HUDEP-2 (cell line): Measurements from ENCODE around the gene FOXP1.

Experiments used
- DNase-seq, 76 experiments: peaks; one replicate each; lab custom pipeline; 2025; ENCODE audit not compliant: unreplicated experiment in 76 of 76; lab: John Stamatoyannopoulos, UW

The FOXP1 gene

GRCh38 chr3:71587958-71588357, 4.4 kb upstream of the FOXP1 start:
- DNase-seq = no peak

GRCh38 chr3:71586810-71587242, 3.3 kb upstream of the FOXP1 start:
- no peak for DNase-seq

- DNase-seq = peak in 2 of 76 experiments; percentile 4 to 29
Observed at GRCh38 chr3:71585887-71586809, 2.6 kb upstream of the FOXP1 start.

- DNase-seq = peak in 6 of 76 experiments; percentile 6 to 20 (median 19)
Observed at GRCh38 chr3:71585131-71585530, 1.6 kb upstream of the FOXP1 start.

- peak in 18 of 76 experiments; percentile 5 to 44 (median 19) for DNase-seq
Observed at GRCh38 chr3:71584394-71585011, 975 bp upstream of the FOXP1 start.

DNA sequence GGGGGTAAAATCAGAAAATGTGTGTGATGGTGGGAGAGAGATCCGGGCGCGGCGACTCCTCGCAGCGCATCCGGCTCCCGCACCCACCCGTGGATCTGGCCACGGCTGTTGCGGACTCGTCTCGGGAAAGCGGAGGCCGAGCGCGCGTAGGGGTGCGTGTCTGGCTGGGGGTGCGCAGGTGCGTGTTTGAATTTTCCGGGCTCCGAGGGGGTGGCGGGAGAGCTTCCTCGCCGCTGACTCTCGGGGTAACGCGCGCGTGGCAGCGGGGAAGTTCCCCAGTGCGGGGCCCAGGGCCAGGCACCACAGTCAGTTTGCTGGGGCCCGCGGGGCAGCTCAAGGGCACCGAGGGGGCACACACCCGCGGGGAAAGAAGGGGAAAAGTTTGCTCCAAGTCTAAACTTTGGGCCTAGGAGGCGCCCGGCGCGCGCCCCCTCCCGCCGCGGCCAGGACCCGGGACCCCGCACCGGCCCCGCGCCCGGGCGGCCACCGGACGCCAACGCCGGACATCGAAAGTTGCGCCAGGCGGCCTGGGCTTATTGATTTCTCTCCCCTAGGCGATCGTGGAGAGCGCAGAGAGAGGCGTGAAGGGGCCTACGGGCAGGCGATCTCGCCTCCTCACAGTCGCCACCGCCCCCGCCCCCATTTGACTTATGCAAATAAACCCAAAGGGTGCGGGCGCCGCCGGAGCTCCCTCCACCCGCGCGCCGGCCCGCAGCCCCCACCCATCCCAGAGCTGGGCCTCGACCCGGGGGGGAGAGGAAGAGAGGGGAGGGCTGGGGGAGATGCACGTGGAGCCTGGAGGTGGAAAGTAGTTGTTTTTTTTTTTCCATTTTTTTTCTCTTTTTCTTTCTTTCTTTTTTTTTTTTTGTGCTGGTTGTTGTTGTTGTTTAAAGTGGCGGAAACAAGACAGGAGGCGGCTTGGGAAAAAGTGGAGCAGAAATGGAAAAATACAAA, 639 bp downstream of the FOXP1 start:
- DNase-seq = peak in 31 of 76 experiments; percentile 2 to 52 (median 23)

GRCh38 chr3:71582036-71582611, 1.4 kb downstream of the FOXP1 start:
- DNase-seq = peak in 3 of 76 experiments; percentile 3 to 11 (median 7)

DNA sequence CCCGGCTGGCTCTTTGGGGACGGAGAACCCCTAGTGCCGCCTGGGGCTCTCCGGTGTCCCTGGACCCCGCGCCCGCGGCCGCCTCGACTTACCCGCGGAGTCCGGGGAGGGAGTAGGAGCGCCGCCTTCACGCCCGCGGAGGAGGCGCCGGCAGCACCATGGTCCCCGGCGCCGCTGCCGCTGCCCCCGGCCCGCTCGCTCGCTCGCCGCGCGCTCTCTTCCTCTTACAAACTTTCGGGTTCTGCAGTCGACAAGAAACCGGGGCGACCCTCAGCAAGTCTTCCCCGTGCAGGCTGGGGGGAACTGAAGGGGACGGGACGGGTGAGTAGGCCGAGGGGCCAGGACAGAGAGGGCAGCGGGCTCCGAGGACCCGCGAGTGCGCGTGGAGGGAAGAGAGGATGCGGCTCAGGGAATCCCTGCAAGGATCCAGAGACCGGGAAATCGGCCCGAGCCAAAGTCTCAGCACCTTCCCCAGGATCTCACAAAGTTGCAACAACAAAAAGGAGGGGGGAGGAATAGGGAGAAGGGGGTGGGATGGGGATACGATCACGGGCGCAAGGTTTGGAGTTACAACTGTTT, 2.0 kb downstream of the FOXP1 start:
- DNase-seq = no peak

GRCh38 chr3:71580636-71581456, 2.7 kb downstream of the FOXP1 start:
- no peak for DNase-seq

DNA sequence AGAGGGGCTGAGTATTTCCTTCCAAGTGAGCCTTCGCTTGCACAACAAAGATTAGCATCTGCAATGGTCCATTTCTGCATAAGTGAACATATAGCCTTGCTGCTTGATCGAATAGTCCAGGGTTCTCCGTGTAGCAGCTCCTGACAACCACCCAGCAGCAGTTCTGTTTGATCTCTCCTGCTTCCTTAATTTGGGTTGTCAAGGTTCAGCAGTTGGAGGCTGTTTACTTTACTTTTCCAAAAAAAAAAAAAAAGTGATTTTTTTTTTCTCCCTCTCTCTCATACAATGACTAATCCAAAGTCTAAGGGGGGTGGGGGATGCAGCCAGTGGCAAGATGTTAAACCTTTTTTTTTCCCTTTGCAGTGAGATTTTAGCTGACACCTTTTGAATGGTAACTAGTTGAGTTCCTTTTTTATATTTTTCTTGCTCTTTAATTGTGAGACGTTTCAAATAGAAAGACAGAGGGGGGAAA, 3.6 kb downstream of the FOXP1 start:
- no peak for DNase-seq

- no peak for DNase-seq
Observed at GRCh38 chr3:71579326-71579934, 4.1 kb downstream of the FOXP1 start.

DNA sequence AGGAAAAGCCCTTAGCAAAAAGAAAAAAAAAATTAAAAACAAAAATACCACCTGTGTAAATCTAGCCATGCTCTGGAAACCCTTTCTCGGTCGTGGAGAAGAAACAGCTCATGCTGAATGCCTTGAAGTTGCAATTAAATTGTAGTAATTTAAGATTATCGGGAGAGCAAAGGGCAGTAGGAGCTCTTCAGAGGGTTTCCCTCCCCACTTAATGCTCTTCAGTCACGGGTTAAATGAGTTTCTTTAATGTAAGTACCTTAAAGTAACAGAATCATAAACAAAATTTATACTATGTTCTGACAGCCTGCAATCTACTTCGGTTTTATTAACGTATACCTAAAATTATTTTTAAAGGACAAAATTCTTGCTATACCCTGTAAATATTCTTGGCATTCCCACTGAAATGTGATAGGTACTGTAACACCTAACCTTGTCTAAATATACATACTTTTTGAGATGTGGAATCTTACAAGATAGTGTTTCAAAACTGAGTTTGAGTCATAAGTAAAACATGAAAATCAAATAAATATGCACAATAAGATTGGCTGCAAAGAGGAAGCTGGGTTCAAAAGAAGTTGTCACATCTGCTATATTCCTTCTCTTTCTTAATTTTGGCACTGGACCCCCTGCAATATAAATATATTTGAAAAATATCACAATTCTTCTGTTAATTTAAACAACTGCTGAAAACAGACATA, 5.3 kb downstream of the FOXP1 start:
- no peak for DNase-seq

GRCh38 chr3:71577011-71577410, 6.5 kb downstream of the FOXP1 start:
- DNase-seq = no peak

DNA sequence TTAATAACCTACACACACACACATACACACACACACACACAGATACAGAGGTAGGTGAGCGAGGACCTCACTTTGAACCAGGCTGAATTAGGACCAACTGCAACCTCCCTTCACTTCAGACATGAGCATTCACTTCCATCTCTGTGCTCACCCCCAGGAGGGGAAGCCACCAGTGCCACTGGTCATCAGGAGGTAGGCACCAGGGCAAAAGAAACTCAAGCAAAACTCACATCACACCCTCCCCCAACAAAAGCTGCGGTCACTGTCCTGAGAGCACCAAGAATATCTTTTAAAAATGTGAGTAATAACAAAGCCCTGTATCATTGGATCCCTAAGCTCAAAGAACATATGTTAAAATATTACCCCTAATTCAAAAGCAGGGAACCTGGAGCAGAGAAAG, 8.1 kb downstream of the FOXP1 start:
- DNase-seq = no peak

- no peak for DNase-seq
Observed at GRCh38 chr3:71573181-71573580, 10.3 kb downstream of the FOXP1 start.

DNA sequence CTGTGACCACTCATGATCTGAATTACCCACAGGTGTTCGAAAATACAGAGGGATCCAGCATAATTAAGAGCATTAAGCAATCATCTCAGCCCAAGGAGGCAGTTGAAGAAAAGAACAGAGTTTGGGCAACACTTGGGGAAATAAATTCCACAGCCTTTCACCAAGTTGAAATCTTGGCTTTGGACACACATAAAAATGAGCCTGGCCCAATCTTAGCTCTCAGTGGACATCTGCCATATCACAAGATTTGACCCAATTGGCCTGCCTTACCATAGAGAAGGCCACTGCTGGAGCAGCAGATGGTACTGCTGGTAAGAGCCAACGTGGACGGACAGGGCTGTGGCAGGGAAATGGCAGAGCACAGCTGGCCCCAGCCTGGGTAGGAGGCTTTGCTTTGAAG, 13.0 kb downstream of the FOXP1 start:
- DNase-seq = no peak

GRCh38 chr3:71568207-71568606, 15.3 kb downstream of the FOXP1 start:
- DNase-seq = no peak

DNA sequence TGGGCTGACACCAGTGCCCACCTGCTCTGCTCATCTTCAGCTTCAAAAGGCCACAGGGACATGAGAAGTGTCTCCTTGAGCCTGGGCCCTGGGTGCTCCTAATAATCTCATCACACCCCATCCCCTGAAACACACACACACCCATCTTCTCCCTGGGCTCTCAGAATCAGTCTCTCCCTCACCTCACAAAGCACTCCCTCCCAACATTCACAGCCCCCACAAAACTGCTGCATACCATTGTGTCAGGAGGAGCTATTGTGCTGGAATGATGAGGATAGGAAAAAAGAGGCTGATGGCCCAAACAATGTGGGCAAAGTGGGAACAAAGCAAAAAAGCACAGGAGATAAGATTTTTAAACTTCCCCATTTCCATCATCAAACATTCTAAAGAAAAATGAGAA, 16.8 kb downstream of the FOXP1 start:
- DNase-seq = no peak
